Neural cell (in vitro differentiated cells): ENCODE data around the gene TRIM2. TPM values are rescaled to one million over a fixed set of nuclear protein-coding genes. Genes with fewer than 3 reads are reported as not detected.
A peak's percentile ranks its signal among the peaks of the same experiment; 100 is the strongest.

Source experiments
- H2AFZ ChIP-seq: fragments of 200-600, 300-800 bp; sonication (generic), shearing (Covaris generic); 2 replicates; pipeline ENCODE4 v1.6.0; 2014; ENCODE audit warnings: low read depth, mild to moderate bottlenecking, antibody characterized with exemption, low read length, moderate library complexity
- H3F3A ChIP-seq: fragments of 200-600 bp; shearing (Covaris generic); 2 replicates; pipeline ENCODE4 v1.6.1; 2016; ENCODE audit warnings: mild to moderate bottlenecking, moderate library complexity, mixed read lengths, antibody characterized with exemption, low read length; ENCODE audit not compliant: insufficient read depth, poor library complexity, severe bottlenecking
- H3K27ac ChIP-seq: fragments of 200-600, 300-800 bp; sonication (generic), shearing (Covaris generic); 2 replicates; pipeline ENCODE4 v1.5.1; 2014; ENCODE audit warnings: mild to moderate bottlenecking, low read length, moderate library complexity
- H3K27me3 ChIP-seq: fragments of 300-800, 200-600 bp; sonication (generic), shearing (Covaris generic); 2 replicates; pipeline ENCODE4 v1.6.0; 2014; ENCODE audit warnings: mild to moderate bottlenecking, low read depth, low read length, moderate library complexity; ENCODE audit not compliant: insufficient read depth
- H3K36me3 ChIP-seq: fragments of 300-800, 200-600 bp; sonication (generic), shearing (Covaris generic); 2 replicates; pipeline ENCODE4 v1.5.1; 2014; ENCODE audit warnings: mild to moderate bottlenecking, antibody characterized with exemption, low read length, moderate library complexity; ENCODE audit not compliant: insufficient read depth
- H3K4me2 ChIP-seq: fragments of 300-800, 200-600 bp; sonication (generic), shearing (Covaris generic); 2 replicates; pipeline ENCODE4 v1.6.0; 2014; ENCODE audit warnings: mild to moderate bottlenecking, low read length
- H3K4me3 ChIP-seq: fragments of 300-800, 200-600 bp; sonication (generic), shearing (Covaris generic); 2 replicates; pipeline ENCODE4 v1.5.1; 2014; ENCODE audit warnings: mild to moderate bottlenecking, low read length, moderate library complexity
- H3K79me2 ChIP-seq: fragments of 200-600 bp; shearing (Covaris generic); replicated peaks from 2 replicates; pipeline ENCODE4 v1.6.0; 2014; ENCODE audit warnings: mild to moderate bottlenecking, low read length, moderate library complexity; ENCODE audit not compliant: insufficient read depth
- H3K9ac ChIP-seq: fragments of 300-800, 200-600 bp; sonication (generic), shearing (Covaris generic); 2 replicates; pipeline ENCODE4 v1.6.1; 2016; ENCODE audit warnings: mild to moderate bottlenecking, low read length, mixed read lengths
- H3K9me2 ChIP-seq: fragments of 200-600 bp; shearing (Covaris generic); 2 replicates; pipeline ENCODE4 v1.6.1; 2016; ENCODE audit warnings: mild to moderate bottlenecking, low read length, mixed read lengths; ENCODE audit not compliant: insufficient read depth
- H3K9me3 ChIP-seq: fragments of 200-600, 300-800 bp; sonication (generic), shearing (Covaris generic); 2 replicates; pipeline ENCODE4 v1.6.1; 2016; ENCODE audit warnings: mild to moderate bottlenecking, mixed run types, low read length, moderate library complexity, mixed read lengths
- H4K20me1 ChIP-seq: fragments of 200-600 bp; shearing (Covaris generic); 2 replicates; pipeline ENCODE4 v1.6.1; 2016; ENCODE audit warnings: mild to moderate bottlenecking, mixed run types; ENCODE audit not compliant: insufficient read depth
- EP300 ChIP-seq: fragments of 450-650 bp; conservative IDR thresholded peaks from 2 replicates; pipeline ENCODE4 v1.6.1; 2014; ENCODE audit warnings: antibody characterized with exemption, mild to moderate bottlenecking, moderate library complexity; ENCODE audit not compliant: poor library complexity, severe bottlenecking
- EZH2 ChIP-seq: fragments of 200-600, 300-800 bp; shearing (Covaris generic), sonication (generic); IDR thresholded peaks from 2 replicates; pipeline ENCODE4 v1.6.1; 2014; ENCODE audit warnings: antibody characterized with exemption, low read length, borderline replicate concordance, mild to moderate bottlenecking; ENCODE audit not compliant: insufficient read depth, poor library complexity, severe bottlenecking
- MXI1 ChIP-seq: fragments of 450-650 bp; conservative IDR thresholded peaks from 2 replicates; pipeline ENCODE4 v1.6.1; 2014; ENCODE audit warnings: antibody characterized with exemption, mild to moderate bottlenecking; ENCODE audit not compliant: poor library complexity, severe bottlenecking
- POLR2AphosphoS5 ChIP-seq: IDR thresholded peaks from 2 replicates; pipeline ENCODE4 v1.6.1; 2012
- RAD21 ChIP-seq: fragments of 450-650 bp; conservative IDR thresholded peaks from 2 replicates; pipeline ENCODE4 v1.6.1; 2014; ENCODE audit warnings: antibody characterized with exemption, mild to moderate bottlenecking, moderate library complexity
- SMC3 ChIP-seq: fragments of 450-650 bp; conservative IDR thresholded peaks from 2 replicates; pipeline ENCODE4 v1.6.1; 2014; ENCODE audit warnings: antibody characterized with exemption, mild to moderate bottlenecking, moderate library complexity; ENCODE audit not compliant: poor library complexity
- TAF1 ChIP-seq: IDR thresholded peaks from 2 replicates; pipeline ENCODE4 v1.6.1; 2012; ENCODE audit warnings: low read depth
- polyA plus RNA-seq: library from polyadenylated mRNA; depleted of rRNA; stranded (reverse); fragments of >200 nt; gene quantifications from 2 replicates; pipeline ENCODE4 v1.2.3, GENCODE V29; 2014
- TF ChIP-seq, protein P1 (sequence below): fragments of 450-650 bp; IDR thresholded peaks from 2 replicates; pipeline ENCODE4 v1.5.1; 2014; ENCODE audit warnings: antibody characterized with exemption, mild to moderate bottlenecking, moderate library complexity; ENCODE audit not compliant: poor library complexity, severe bottlenecking
- TF ChIP-seq, protein P2 (sequence below): IDR thresholded peaks from 2 replicates; pipeline ENCODE4 v1.6.1; 2012; ENCODE audit warnings: borderline replicate concordance

Gene TRIM2
- polyA plus RNA-seq, 1 donor from 2014 or later: 261 TPM

DNA sequence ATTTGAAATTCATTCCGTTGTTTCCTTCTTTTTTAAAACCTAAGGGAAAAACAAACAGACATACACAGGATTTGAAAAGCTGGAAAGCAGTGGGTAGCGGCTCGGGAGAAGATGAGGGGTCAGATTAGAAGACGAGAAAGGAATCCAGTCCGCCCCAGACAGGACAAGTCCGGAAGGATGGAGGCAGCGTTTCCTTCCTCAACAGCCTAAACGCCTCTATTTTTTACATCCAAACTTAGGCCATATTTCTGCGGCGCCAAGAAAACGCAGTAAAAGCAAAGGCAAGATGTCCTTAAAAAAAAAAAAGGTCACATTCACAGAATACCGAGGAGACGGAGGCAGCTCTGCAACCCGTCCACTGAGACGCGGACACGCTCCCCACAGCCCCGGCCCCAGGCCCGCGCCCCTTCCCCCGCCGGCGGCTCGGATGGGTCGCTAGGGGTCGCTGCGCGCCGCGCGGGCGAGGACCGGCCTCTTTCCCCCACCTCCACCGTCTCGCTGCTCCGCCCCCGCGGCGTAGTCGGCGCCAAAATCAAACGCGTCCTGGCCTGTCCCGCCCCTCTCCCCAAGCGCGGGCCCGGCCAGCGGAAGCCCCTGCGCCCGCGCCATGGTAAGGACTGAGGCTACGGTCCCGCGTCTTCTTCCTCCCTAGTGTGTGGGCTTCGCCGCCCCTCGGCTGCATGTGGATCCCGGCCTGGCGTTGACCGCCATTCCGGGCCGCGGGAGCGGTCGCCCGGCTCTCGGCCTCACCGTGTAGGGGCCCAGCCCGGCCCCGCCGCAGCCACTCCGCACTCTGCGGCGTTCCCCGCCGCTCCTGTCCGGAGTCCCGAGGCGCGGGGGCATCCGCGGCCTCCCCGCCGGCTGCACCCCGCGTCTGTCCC lies 140.1 kb downstream of the TRIM2 start, which contains the start of gene MND1:
Gene MND1, plus strand, starts transcription at position 558 of the 881 bp plus-strand sequence. Its CDS starts 50 bp downstream, at position 608.
- Histone ChIP-seq H3K9ac (peak within 1 kb of the TSS; percentile 23), H3F3A (no peaks in the 10 kb centered on the region), H3K27ac (no peak within 1 kb of the TSS), H3K27me3 (no peaks in the 10 kb centered on the region), H3K9me3 (no peaks in the 10 kb centered on the region), H4K20me1 (no peaks in the 10 kb centered on the region), H3K9me2 (no peaks in the 10 kb centered on the region), H2AFZ (no peak within 1 kb of the TSS), H3K36me3 (peaks cover 6% of the 10 kb centered on the region), H3K4me2 (peak within 1 kb of the TSS; percentile 77), H3K79me2 (peaks cover 9% of the 10 kb centered on the region), H3K4me3 (peak within 1 kb of the TSS; percentile 81)
- peak; percentile 82 for TF ChIP-seq RAD21
- TF ChIP-seq EP300: peak; percentile 22
- peak; percentile 80 for TF ChIP-seq SMC3
- TF ChIP-seq, protein P1, sequence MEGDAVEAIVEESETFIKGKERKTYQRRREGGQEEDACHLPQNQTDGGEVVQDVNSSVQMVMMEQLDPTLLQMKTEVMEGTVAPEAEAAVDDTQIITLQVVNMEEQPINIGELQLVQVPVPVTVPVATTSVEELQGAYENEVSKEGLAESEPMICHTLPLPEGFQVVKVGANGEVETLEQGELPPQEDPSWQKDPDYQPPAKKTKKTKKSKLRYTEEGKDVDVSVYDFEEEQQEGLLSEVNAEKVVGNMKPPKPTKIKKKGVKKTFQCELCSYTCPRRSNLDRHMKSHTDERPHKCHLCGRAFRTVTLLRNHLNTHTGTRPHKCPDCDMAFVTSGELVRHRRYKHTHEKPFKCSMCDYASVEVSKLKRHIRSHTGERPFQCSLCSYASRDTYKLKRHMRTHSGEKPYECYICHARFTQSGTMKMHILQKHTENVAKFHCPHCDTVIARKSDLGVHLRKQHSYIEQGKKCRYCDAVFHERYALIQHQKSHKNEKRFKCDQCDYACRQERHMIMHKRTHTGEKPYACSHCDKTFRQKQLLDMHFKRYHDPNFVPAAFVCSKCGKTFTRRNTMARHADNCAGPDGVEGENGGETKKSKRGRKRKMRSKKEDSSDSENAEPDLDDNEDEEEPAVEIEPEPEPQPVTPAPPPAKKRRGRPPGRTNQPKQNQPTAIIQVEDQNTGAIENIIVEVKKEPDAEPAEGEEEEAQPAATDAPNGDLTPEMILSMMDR: peak; percentile 88
- no peak for TF ChIP-seq TAF1
- peak; percentile 97 for TF ChIP-seq MXI1
- TF ChIP-seq, protein P2, sequence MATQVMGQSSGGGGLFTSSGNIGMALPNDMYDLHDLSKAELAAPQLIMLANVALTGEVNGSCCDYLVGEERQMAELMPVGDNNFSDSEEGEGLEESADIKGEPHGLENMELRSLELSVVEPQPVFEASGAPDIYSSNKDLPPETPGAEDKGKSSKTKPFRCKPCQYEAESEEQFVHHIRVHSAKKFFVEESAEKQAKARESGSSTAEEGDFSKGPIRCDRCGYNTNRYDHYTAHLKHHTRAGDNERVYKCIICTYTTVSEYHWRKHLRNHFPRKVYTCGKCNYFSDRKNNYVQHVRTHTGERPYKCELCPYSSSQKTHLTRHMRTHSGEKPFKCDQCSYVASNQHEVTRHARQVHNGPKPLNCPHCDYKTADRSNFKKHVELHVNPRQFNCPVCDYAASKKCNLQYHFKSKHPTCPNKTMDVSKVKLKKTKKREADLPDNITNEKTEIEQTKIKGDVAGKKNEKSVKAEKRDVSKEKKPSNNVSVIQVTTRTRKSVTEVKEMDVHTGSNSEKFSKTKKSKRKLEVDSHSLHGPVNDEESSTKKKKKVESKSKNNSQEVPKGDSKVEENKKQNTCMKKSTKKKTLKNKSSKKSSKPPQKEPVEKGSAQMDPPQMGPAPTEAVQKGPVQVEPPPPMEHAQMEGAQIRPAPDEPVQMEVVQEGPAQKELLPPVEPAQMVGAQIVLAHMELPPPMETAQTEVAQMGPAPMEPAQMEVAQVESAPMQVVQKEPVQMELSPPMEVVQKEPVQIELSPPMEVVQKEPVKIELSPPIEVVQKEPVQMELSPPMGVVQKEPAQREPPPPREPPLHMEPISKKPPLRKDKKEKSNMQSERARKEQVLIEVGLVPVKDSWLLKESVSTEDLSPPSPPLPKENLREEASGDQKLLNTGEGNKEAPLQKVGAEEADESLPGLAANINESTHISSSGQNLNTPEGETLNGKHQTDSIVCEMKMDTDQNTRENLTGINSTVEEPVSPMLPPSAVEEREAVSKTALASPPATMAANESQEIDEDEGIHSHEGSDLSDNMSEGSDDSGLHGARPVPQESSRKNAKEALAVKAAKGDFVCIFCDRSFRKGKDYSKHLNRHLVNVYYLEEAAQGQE: no peak
- TF ChIP-seq EZH2: no peak
- peak; percentile 59 for TF ChIP-seq POLR2AphosphoS5

DNA sequence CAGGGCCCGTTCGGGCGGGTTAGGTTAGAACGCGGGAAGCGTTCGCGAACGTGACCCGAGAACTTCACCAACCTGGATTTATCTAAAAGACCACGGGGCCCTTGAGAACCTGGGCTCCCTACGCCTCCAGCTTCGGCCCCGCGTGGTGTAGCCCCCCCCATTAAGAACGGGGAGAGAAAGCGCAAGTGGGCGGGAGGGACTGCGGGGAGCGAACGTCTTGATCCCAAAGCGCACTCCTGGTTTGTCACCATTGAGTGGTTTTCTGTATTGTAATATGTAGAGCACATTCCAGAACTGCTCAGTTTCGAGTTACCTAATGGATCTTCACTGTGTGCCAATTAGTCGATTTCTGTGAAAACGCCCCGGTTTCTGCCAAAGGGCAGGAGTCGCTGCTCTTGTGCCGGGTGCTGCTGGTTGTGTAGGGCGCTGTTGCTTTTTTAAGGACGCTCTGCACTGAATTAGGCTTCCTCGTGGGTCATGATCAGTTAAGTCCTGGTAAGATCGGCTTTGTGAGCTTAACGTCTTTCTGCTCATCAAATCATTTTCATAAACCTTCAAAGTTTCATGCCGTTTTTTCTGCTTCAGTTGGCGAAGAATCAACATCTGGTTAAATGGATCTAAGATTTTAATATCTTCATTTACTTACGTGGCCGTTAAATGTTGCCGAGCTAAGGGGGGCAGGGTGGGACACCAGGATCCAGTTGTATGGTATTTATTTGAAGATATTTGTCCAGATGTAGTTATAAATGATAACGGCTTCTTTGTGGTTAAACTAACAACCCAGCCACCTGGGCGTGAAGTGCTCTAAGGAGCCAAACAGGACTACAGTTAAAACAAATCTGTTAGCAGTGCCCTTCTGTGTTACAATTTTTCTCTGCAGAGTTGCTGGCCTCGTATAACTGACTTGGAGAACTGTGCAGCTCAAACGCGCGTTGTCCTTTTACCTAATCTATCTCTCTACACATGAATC lies 141.1 kb downstream of the TRIM2 start:
- Histone ChIP-seq H3K27ac (no peak overlapping the region), H3K9ac (peak overlapping the region; percentile 23), H3F3A (no peaks in the 10 kb centered on the region), H3K9me2 (no peaks in the 10 kb centered on the region), H3K27me3 (no peaks in the 10 kb centered on the region), H3K9me3 (no peaks in the 10 kb centered on the region), H2AFZ (no peak overlapping the region), H3K79me2 (peaks cover 9% of the 10 kb centered on the region), H3K36me3 (peaks cover 4% of the 10 kb centered on the region), H3K4me3 (peak overlapping the region; percentile 81), H4K20me1 (no peaks in the 10 kb centered on the region), H3K4me2 (peak overlapping the region; percentile 77)
- TF ChIP-seq, protein P2: no peak
- TF ChIP-seq RAD21: peak; percentile 28
- TF ChIP-seq SMC3: peak; percentile 3
- TF ChIP-seq TAF1: no peak
- no peak for TF ChIP-seq MXI1
- TF ChIP-seq, protein P1: no peak
- TF ChIP-seq EP300: no peak
- TF ChIP-seq EZH2: no peak
- TF ChIP-seq POLR2AphosphoS5: no peak
